ENCODE measurements around the gene TFF2.

TFF2 gene

DNA sequence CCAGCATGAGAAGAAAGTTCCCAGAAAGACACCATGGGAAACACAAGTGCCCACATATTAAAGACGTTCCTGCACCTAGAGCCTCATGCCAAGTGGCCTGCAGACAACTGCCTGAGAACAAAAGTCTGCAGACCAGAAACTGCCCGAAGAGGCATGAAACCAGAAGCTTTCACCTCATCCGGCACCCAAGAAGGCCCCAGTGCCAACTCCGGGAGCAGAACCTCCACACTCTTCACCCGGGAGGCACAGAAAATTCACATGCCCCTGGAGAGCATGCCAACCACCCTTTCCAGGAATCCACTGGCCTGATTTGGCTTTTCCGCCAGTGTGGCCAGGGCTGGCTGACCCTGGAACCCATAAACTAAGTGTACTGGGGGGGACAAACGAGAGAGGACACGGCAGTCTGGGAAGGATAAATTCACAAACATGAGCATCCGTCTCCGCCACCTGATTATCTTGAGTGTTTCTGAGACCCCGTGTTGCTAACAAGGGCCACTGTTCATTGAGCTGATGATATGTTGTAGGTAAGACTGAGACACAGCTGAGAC, 6.8 kb downstream of the TFF2 start:
- TF ChIP-seq, protein P1, sequence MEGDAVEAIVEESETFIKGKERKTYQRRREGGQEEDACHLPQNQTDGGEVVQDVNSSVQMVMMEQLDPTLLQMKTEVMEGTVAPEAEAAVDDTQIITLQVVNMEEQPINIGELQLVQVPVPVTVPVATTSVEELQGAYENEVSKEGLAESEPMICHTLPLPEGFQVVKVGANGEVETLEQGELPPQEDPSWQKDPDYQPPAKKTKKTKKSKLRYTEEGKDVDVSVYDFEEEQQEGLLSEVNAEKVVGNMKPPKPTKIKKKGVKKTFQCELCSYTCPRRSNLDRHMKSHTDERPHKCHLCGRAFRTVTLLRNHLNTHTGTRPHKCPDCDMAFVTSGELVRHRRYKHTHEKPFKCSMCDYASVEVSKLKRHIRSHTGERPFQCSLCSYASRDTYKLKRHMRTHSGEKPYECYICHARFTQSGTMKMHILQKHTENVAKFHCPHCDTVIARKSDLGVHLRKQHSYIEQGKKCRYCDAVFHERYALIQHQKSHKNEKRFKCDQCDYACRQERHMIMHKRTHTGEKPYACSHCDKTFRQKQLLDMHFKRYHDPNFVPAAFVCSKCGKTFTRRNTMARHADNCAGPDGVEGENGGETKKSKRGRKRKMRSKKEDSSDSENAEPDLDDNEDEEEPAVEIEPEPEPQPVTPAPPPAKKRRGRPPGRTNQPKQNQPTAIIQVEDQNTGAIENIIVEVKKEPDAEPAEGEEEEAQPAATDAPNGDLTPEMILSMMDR (IDR thresholded peaks at IDR 0.05) = no peak
- no peak overlapping the region for H3K4me3 Mint-ChIP-seq
- no peak for DNase-seq
- H3K36me3 Mint-ChIP-seq (ENCODE audit: low read depth) = no peaks in the 10 kb centered on the region
- no peak overlapping the region for H3K27ac Mint-ChIP-seq
- no peaks in the 10 kb centered on the region for H3K9me3 Mint-ChIP-seq
- peaks cover 4% of the 10 kb centered on the region for H3K27me3 Mint-ChIP-seq (ENCODE audit: low read depth, poor library complexity)
- peaks cover 13% of the 10 kb centered on the region for H3K4me1 Mint-ChIP-seq

DNA sequence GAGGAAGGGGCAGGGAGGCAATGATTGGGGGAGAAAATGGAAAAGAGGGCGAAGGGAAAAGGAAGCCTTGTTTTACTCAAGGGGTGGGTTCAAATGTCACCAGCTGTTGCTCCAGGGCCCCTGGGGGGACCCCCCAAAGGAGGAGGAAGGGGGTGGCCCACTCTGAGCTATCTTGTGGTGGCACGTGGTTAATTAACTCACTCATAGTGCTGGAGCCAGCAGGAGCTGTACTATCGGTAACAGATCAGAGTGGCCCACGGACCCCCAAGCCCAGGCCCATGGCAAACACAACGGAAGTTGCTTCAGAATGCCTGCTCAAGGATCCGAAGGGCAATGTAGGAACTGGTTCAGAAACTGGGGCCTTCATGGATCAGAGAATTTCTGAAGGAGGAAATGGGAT, 7.2 kb downstream of the TFF2 start:
- H3K36me3 Mint-ChIP-seq (ENCODE audit: low read depth) = no peaks in the 10 kb centered on the region
- no peak for DNase-seq
- H3K27ac Mint-ChIP-seq = no peak overlapping the region
- peaks cover 4% of the 10 kb centered on the region for H3K27me3 Mint-ChIP-seq (ENCODE audit: low read depth, poor library complexity)
- no peak overlapping the region for H3K4me3 Mint-ChIP-seq
- no peaks in the 10 kb centered on the region for H3K9me3 Mint-ChIP-seq
- TF ChIP-seq, protein P1 (IDR thresholded peaks at IDR 0.05) = no peak
- H3K4me1 Mint-ChIP-seq = peaks cover 18% of the 10 kb centered on the region

DNA sequence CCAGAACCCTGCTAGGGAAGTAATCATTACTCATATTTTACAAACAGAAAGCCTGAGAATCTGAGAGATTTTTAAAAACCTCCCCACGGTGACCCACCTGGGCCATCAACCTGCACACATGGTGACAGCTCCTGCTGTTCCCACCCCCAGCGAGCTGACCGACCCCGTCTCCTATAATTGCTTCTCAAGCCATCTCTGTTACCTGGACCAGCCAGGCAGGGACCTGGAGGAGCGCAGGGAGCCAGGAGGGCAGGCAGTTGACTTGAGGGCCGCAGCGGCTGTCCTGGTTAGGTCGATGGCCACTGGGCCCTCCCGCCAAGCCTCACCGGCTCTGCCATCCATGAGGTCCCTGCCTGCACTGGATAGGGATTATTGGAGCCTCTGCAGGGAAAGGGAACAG, 7.7 kb downstream of the TFF2 start:
- Mint-ChIP-seq H3K27ac (no peak overlapping the region), H3K27me3 (ENCODE audit: low read depth, poor library complexity) (peaks cover 4% of the 10 kb centered on the region), H3K36me3 (ENCODE audit: low read depth) (no peaks in the 10 kb centered on the region), H3K9me3 (no peaks in the 10 kb centered on the region), H3K4me3 (no peak overlapping the region), H3K4me1 (peaks cover 22% of the 10 kb centered on the region)
- TF ChIP-seq, protein P1 (IDR thresholded peaks at IDR 0.05) = no peak
- DNase-seq = no peak

DNA sequence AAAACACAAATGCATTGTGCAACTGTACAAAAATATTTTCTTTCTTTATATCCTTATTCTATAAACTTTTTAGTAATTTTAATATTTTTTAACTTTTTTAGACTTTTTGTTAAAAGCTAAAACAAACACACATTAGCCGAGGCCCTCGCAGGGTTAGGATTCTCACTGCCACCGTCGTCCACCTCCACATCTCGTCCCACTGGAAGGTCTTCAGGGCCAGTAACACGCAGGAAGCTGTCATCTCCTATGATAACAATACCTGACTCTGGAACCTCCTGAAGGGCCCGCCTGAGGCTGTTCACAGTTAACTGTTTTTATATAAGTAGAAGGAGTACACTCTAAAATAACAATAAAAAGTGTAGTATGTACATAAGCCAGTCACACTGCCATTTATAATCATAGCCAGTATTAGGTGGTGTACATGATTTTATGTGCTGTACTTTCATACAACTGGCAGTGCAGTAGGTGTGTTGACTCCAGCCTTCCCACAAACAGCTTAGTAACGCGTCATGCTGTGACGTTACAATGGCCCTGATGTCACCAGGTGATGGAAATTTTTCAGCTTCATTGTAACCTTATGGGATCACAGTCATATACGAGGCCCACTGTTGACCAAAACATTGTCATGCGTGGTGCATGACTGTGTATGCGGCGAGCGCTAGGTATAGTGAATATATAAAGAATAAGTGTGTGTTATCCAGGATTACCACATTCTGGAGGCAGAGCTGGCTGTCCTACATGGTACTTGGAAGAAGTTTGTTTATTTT, 8.8 kb downstream of the TFF2 start:
- Mint-ChIP-seq H3K36me3 (ENCODE audit: low read depth) (no peaks in the 10 kb centered on the region), H3K27me3 (ENCODE audit: low read depth, poor library complexity) (peaks cover 4% of the 10 kb centered on the region), H3K4me1 (peaks cover 31% of the 10 kb centered on the region), H3K27ac (no peak overlapping the region), H3K4me3 (no peak overlapping the region), H3K9me3 (no peaks in the 10 kb centered on the region)
- DNase-seq = no peak
- TF ChIP-seq, protein P1 (IDR thresholded peaks at IDR 0.05) = no peak

DNA sequence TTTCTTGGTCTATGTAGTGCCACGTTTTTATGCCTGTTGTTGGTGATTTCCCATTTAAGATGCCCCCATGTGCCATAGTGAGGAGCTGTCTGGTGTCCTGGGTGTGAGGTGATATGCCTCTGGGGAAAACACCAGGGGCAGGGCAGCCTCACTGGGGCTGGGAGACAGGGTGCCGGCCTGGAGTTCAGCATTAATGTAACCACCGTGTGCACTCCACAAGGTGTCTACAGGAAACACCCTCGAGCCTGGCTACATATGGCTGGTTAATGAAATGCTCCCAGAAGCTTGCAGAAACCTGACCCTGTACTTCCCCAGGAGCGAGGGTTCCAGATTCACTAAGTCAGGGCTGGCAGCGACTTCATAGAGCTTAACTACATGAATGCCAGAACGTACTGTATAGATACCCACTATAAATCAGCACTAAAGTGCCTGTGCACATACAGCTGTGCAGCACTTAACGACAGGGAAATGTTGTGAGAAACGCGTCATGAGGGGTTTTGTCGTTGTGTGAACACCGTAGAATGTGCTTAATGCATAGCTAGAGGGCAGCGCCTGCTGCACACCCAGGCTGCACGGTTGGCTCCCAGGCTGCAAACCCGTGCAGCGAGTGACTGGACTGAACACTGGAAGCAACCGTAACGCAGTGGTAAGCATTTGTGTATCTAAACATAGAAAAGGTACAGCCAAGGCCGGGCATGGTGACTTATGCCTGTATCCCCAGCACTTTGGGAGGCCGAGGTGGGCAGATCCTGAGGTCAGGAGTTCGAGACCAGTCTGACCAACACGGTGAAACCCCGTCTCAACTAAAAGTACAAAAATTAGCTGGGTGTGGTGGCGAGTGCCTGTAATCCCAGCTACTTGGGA, 10.4 kb downstream of the TFF2 start:
- peaks cover 4% of the 10 kb centered on the region for H3K27me3 Mint-ChIP-seq (ENCODE audit: low read depth, poor library complexity)
- no peak overlapping the region for H3K4me3 Mint-ChIP-seq
- H3K9me3 Mint-ChIP-seq = no peaks in the 10 kb centered on the region
- H3K4me1 Mint-ChIP-seq = peaks cover 42% of the 10 kb centered on the region
- no peak for DNase-seq
- TF ChIP-seq, protein P1 (IDR thresholded peaks at IDR 0.05) = no peak
- no peak overlapping the region for H3K27ac Mint-ChIP-seq
- H3K36me3 Mint-ChIP-seq (ENCODE audit: low read depth) = no peaks in the 10 kb centered on the region
